Trophoblast cell (in vitro differentiated cells and primary cell): Measurements from ENCODE around the gene PTPN7.

Source experiments
- DNase-seq, 2 donors: peaks; one replicate each; pipeline ENCODE4 v3.0.0-alpha.2; 2016
- H2AFZ ChIP-seq: 2 replicates; pipeline ENCODE4 v1.6.1; 2013; ENCODE audit warnings: low read length, moderate library complexity, mild to moderate bottlenecking; ENCODE audit not compliant: insufficient read depth, poor library complexity
- H2AK5ac ChIP-seq: 2 replicates; pipeline ENCODE4 v1.6.1; 2013; ENCODE audit warnings: mild to moderate bottlenecking, low read length
- H2BK120ac ChIP-seq: 2 replicates; pipeline ENCODE4 v1.6.1; 2013; ENCODE audit warnings: low read length, mild to moderate bottlenecking, moderate library complexity; ENCODE audit not compliant: insufficient read depth, poor library complexity
- H2BK12ac ChIP-seq: 2 replicates; pipeline ENCODE4 v1.6.1; 2013; ENCODE audit warnings: mild to moderate bottlenecking, low read length, moderate library complexity
- H2BK5ac ChIP-seq: 2 replicates; pipeline ENCODE4 v1.6.1; 2013; ENCODE audit warnings: low read length, low read depth, moderate library complexity, mild to moderate bottlenecking; ENCODE audit not compliant: poor library complexity
- H3K14ac ChIP-seq: 2 replicates; pipeline ENCODE4 v1.6.1; 2013; ENCODE audit warnings: mild to moderate bottlenecking, low read length
- H3K18ac ChIP-seq: 2 replicates; pipeline ENCODE4 v1.6.1; 2013; ENCODE audit warnings: mild to moderate bottlenecking, low read length
- H3K23ac ChIP-seq: 2 replicates; pipeline ENCODE4 v1.6.1; 2013; ENCODE audit warnings: low read length
- H3K27ac ChIP-seq: 2 replicates; pipeline ENCODE4 v1.5.1; 2013; ENCODE audit warnings: low read depth, mild to moderate bottlenecking, inconsistent platforms, low read length, moderate library complexity
- H3K27me3 ChIP-seq: 2 replicates; pipeline ENCODE4 v1.6.1; 2013; ENCODE audit warnings: inconsistent platforms, mild to moderate bottlenecking, low read length, moderate library complexity; ENCODE audit not compliant: insufficient read depth
- H3K36me3 ChIP-seq, 2 experiments: 1 replicate in 1 of 2; 2 replicates in 1 of 2; pipeline ENCODE4 v1.6.1; 2013; ENCODE audit warnings: low read length in 2 of 2, mild to moderate bottlenecking in 2 of 2, moderate library complexity in 1 of 2; ENCODE audit not compliant: insufficient read depth in 2 of 2, control insufficient read depth in 1 of 2
- H3K4ac ChIP-seq: 2 replicates; pipeline ENCODE4 v1.6.1; 2013; ENCODE audit warnings: low read depth, mild to moderate bottlenecking, low read length, moderate library complexity
- H3K4me1 ChIP-seq, 2 experiments: 1 replicate in 1 of 2; 2 replicates in 1 of 2; pipeline ENCODE4 v1.6.1; 2013; ENCODE audit warnings: low read length in 2 of 2, mild to moderate bottlenecking in 2 of 2, moderate library complexity in 1 of 2; ENCODE audit not compliant: insufficient read depth in 2 of 2, control insufficient read depth in 1 of 2
- H3K4me2 ChIP-seq: 2 replicates; pipeline ENCODE4 v1.6.1; 2013; ENCODE audit warnings: inconsistent platforms, mild to moderate bottlenecking, low read length, moderate library complexity
- H3K4me3 ChIP-seq: 2 replicates; pipeline ENCODE4 v1.5.1; 2013; ENCODE audit warnings: mild to moderate bottlenecking, low read depth, low read length, inconsistent platforms
- H3K79me1 ChIP-seq: one replicate; pipeline ENCODE4 v1.6.1; 2013; ENCODE audit warnings: low read length
- H3K79me2 ChIP-seq: 2 replicates; pipeline ENCODE4 v1.6.1; 2013; ENCODE audit warnings: low read length, mild to moderate bottlenecking; ENCODE audit not compliant: control insufficient read depth, insufficient read depth, poor library complexity
- H3K9ac ChIP-seq: 2 replicates; pipeline ENCODE4 v1.6.1; 2013; ENCODE audit warnings: mild to moderate bottlenecking, low read length
- H3K9me3 ChIP-seq: 2 replicates; pipeline ENCODE4 v1.6.1; 2013; ENCODE audit warnings: low read depth, mild to moderate bottlenecking, control low read depth, inconsistent platforms, low read length; ENCODE audit not compliant: insufficient read depth
- H4K12ac ChIP-seq: 2 replicates; pipeline ENCODE4 v1.6.1; 2013; ENCODE audit warnings: low read depth, mild to moderate bottlenecking, low read length, moderate library complexity
- H4K8ac ChIP-seq: 2 replicates; pipeline ENCODE4 v1.6.1; 2013; ENCODE audit warnings: low read depth, mild to moderate bottlenecking, low read length, moderate library complexity
- H4K91ac ChIP-seq: one replicate; pipeline ENCODE4 v1.6.1; 2013; ENCODE audit warnings: low read depth, mild to moderate bottlenecking, low read length, moderate library complexity
- WGBS: extraction: QIAGEN DNeasy Blood & Tissue Kit; methylation state at CpG from one replicate; pipeline ENCODE4 v1.1.7; 2013; ENCODE audit warnings: missing lambda C conversion rate; ENCODE audit not compliant: insufficient read length, insufficient coverage; ENCODE audit errors: extremely low coverage; 5-methylcytosine and 5-hydroxymethylcytosine counted together

The PTPN7 gene

DNA sequence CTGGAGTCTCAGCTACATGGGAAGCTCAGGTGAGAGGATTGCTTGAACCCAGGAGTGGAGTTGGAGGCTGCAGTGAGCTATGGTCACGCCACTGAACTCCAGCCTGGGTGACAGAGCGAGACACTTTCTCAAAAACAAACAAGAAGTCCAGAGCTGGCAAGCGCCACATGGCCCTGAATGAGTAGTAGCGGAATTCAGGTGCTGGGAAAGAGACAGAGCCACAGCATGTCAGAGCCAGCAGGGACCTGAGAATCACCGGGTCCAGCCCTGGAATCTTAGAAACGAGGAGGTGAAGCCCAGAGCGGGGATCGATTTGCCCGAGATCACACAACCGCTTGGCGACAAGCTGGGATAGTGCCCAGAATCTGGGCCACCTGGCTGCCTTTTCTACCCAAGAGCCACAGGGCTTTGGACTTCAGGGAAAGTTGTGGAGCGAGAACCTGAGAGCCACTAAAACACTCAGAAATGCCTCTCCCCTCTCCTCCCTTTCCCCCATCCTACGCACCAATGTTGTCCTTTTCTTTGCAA lies 25.7 kb downstream of the PTPN7 start:
- Histone ChIP-seq H3K36me3 (peaks cover 22 to 34% of the 10 kb centered on the region in 2 experiments), H3K79me2 (no peaks in the 10 kb centered on the region), H2AK5ac (no peak overlapping the region), H3K4ac (no peak overlapping the region), H3K4me1 (peaks cover 13 to 15% of the 10 kb centered on the region in 2 experiments), H3K79me1 (no peaks in the 10 kb centered on the region), H2AFZ (no peak overlapping the region), H3K9ac (no peak overlapping the region), H2BK12ac (no peak overlapping the region), H3K23ac (no peak overlapping the region), H2BK5ac (no peak overlapping the region), H3K14ac (no peak overlapping the region), H3K27ac (no peak overlapping the region), H4K8ac (no peak overlapping the region), H3K18ac (no peak overlapping the region), H2BK120ac (no peak overlapping the region), H4K12ac (no peak overlapping the region), H3K4me3 (no peak overlapping the region), H3K4me2 (no peak overlapping the region), H3K27me3 (no peaks in the 10 kb centered on the region), H4K91ac (no peak overlapping the region), H3K9me3 (no peaks in the 10 kb centered on the region)
- WGBS, result no CpG with 5 or more reads among the region's 13 CpGs
- DNase-seq, result no peak

DNA sequence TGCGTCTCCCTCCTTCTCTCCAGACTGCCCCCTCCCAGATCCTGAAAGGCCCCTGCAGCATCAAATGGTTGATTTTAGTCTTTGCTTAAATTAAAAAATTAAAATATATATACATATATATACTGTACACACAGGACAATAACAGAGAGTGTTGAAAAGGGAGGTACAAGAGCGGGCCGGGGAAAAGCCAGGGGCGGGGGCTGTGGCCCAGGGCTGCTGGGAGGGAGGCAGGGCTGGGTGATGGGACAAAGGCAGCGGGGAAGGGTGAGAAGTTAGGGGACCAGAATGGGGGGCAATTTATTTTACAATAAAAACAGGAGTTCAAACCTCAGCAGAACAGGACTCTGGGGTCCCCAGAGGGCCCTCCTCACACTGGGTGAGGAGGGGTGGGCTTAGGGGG lies 26.4 kb downstream of the PTPN7 start:
- DNase-seq, result no peak
- Histone ChIP-seq H4K12ac (no peak overlapping the region), H3K4me2 (no peak overlapping the region), H2BK120ac (no peak overlapping the region), H3K36me3 (peaks cover 22 to 34% of the 10 kb centered on the region in 2 experiments), H3K79me2 (no peaks in the 10 kb centered on the region), H3K79me1 (no peaks in the 10 kb centered on the region), H3K14ac (no peak overlapping the region), H2BK5ac (no peak overlapping the region), H3K9me3 (no peaks in the 10 kb centered on the region), H3K4me1 (peaks cover 13 to 15% of the 10 kb centered on the region in 2 experiments), H4K8ac (no peak overlapping the region), H3K23ac (no peak overlapping the region), H3K4me3 (no peak overlapping the region), H4K91ac (no peak overlapping the region), H2AFZ (no peak overlapping the region), H3K9ac (no peak overlapping the region), H2AK5ac (no peak overlapping the region), H3K27me3 (no peaks in the 10 kb centered on the region), H3K27ac (no peak overlapping the region), H3K4ac (no peak overlapping the region), H2BK12ac (no peak overlapping the region), H3K18ac (no peak overlapping the region)
- no CpG with 5 or more reads among the region's 5 CpGs for WGBS

DNA sequence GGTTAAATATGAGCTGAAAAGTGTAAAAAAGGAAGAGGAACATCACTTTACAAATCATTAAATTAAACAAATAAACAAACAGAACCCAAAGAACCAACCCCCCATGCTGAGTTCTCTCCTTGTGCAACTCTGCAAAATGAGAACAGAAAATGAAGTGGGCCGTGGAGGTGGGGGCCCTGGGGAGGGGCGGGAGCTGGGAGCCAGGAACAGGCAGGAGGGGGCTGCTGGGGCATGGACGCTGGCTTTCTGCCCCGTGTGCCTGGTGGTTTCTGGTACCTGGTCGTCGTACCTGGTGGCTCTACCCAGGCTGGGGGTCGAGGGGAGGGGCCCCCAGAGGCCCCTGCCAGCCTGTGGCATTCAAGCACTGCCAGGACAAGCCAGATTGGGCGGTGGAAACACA lies 26.9 kb downstream of the PTPN7 start:
- no peak overlapping the region for H3K4me2 ChIP-seq
- H2BK12ac ChIP-seq, result no peak overlapping the region
- peaks cover 13 to 15% of the 10 kb centered on the region in 2 experiments for H3K4me1 ChIP-seq
- H3K79me2 ChIP-seq, result no peaks in the 10 kb centered on the region
- no peak for DNase-seq
- H3K27me3 ChIP-seq, result no peaks in the 10 kb centered on the region
- H3K23ac ChIP-seq, result no peak overlapping the region
- H3K14ac ChIP-seq, result no peak overlapping the region
- no CpG with 5 or more reads among the region's 8 CpGs for WGBS
- no peak overlapping the region for H3K27ac ChIP-seq
- no peak overlapping the region for H4K91ac ChIP-seq
- H3K9me3 ChIP-seq, result no peaks in the 10 kb centered on the region
- H3K79me1 ChIP-seq, result no peaks in the 10 kb centered on the region
- no peak overlapping the region for H2BK5ac ChIP-seq
- H2BK120ac ChIP-seq, result no peak overlapping the region
- no peak overlapping the region for H3K18ac ChIP-seq
- peaks cover 22 to 34% of the 10 kb centered on the region in 2 experiments for H3K36me3 ChIP-seq
- no peak overlapping the region for H4K12ac ChIP-seq
- no peak overlapping the region for H3K4ac ChIP-seq
- H2AFZ ChIP-seq, result no peak overlapping the region
- no peak overlapping the region for H3K4me3 ChIP-seq
- H2AK5ac ChIP-seq, result no peak overlapping the region
- H3K9ac ChIP-seq, result no peak overlapping the region
- no peak overlapping the region for H4K8ac ChIP-seq

DNA sequence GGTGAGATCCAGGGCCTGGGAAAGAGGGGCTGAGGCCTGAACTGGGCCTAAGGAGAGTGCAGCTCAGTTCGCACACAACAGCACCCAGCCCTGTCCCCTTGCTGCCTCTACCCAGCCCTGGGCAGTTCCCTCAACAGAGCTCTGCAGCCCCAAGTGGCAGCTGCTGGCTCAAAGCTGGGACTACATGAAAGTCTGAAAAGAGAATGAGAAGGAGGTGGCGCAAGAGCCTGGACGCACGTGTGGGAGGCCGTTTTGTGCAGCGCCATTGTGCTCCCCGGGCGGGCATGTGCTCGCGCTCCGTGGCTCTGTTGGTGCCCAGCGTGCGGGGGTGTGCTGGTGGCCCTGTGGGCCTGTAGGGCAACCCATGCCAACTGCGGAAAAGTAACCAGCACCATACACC lies 27.4 kb downstream of the PTPN7 start:
- Histone ChIP-seq H3K79me1 (no peaks in the 10 kb centered on the region), H2AK5ac (no peak overlapping the region), H3K27ac (no peak overlapping the region), H3K4me3 (no peak overlapping the region), H3K14ac (peak overlapping the region; percentile 18), H3K9ac (no peak overlapping the region), H3K4ac (no peak overlapping the region), H3K79me2 (no peaks in the 10 kb centered on the region), H3K23ac (no peak overlapping the region), H3K18ac (peak overlapping the region; percentile 6), H2BK5ac (no peak overlapping the region), H4K12ac (no peak overlapping the region), H2BK120ac (peak overlapping the region; percentile 5), H4K8ac (no peak overlapping the region), H3K27me3 (no peaks in the 10 kb centered on the region), H3K36me3 (peaks cover 20 to 29% of the 10 kb centered on the region in 2 experiments), H3K4me1 (peaks cover 13 to 15% of the 10 kb centered on the region in 2 experiments), H3K9me3 (peaks cover under 1% of the 10 kb centered on the region), H3K4me2 (no peak overlapping the region), H2BK12ac (no peak overlapping the region), H2AFZ (peak overlapping the region; percentile 6), H4K91ac (peak overlapping the region; percentile 17)
- no CpG with 5 or more reads among the region's 14 CpGs for WGBS
- DNase-seq, result no peak
